ENCODE data around the gene ALDH16A1. TPM values are rescaled to one million over a fixed set of nuclear protein-coding genes. Genes with fewer than 3 reads are reported as not detected.
"Not testable (repeated sequence)": the region's sequence is repeated elsewhere in the genome, so short reads cannot be mapped to it uniquely, and the experiment has no call there.

Gene ALDH16A1
- total RNA-seq, 4 donors from 2014 or later = 33.9 to 70.5 (median 63.5) TPM

GRCh38 chr19:49453757-49454240 lies 774 bp downstream of the ALDH16A1 start:
- H3K4me1 ChIP-seq = peaks cover 0 to 71% (median 18%) of the 10 kb centered on the region in 4 donors
- WGBS, 2 donors = 40 to 48% methylated on average over 10 of the region's 10 CpGs

GRCh38 chr19:49455773-49456172 lies 2.7 kb downstream of the ALDH16A1 start:
- WGBS, 2 donors = 39 to 49% methylated on average over 5 of the region's 5 CpGs
- Histone ChIP-seq H3K27me3 (no peaks in the 10 kb centered on the region), H3K9me3 (no peaks in the 10 kb centered on the region), H3K4me3 (no peak overlapping the region), H3K27ac (peak overlapping the region in 3 of 4 donors; percentile 42 to 84 (median 58)), H3K36me3 (peaks cover 0 to 16% (median 9%) of the 10 kb centered on the region in 3 donors), H3K4me1 (peaks cover 0 to 62% (median 15%) of the 10 kb centered on the region in 4 donors)
- no peak for DNase-seq (ENCODE audit: low spot score in 2 of 2)
- TF ChIP-seq CTCF (IDR thresholded peaks at IDR 0.05) (no peak), POLR2A (IDR thresholded peaks at IDR 0.05) (no peak), EP300 (IDR thresholded peaks at IDR 0.05) (no peak)

More at GRCh38 chr19:49453757-49454240, 774 bp downstream of the ALDH16A1 start:
- Histone ChIP-seq H3K4me3 (peak overlapping the region; percentile 56 to 92 (median 68)), H3K27ac (peak overlapping the region; percentile 90 to 99 (median 94)), H3K36me3 (peaks cover 0 to 15% (median 5%) of the 10 kb centered on the region in 3 donors), H3K27me3 (no peaks in the 10 kb centered on the region), H3K9me3 (no peaks in the 10 kb centered on the region)
- no peak for DNase-seq (ENCODE audit: low spot score in 2 of 2)
- TF ChIP-seq POLR2A (IDR thresholded peaks at IDR 0.05) = no peak
- TF ChIP-seq EP300 (IDR thresholded peaks at IDR 0.05) = no peak
- no peak for TF ChIP-seq CTCF (IDR thresholded peaks at IDR 0.05)

GRCh38 chr19:49456326-49456725 lies 3.3 kb downstream of the ALDH16A1 start:
- H3K27ac ChIP-seq = peak overlapping the region in 3 of 4 donors; percentile 42 to 84 (median 58)
- 66 to 72% methylated on average over 5 of the region's 5 CpGs for WGBS, 2 donors
- TF ChIP-seq EP300 (IDR thresholded peaks at IDR 0.05) (no peak), CTCF (IDR thresholded peaks at IDR 0.05) (no peak), POLR2A (IDR thresholded peaks at IDR 0.05) (no peak)

GRCh38 chr19:49458567-49458903 lies 5.5 kb downstream of the ALDH16A1 start:
- 64 to 77% methylated on average over 5 of the region's 5 CpGs for WGBS, 2 donors
- TF ChIP-seq POLR2A (IDR thresholded peaks at IDR 0.05) (no peak), CTCF (IDR thresholded peaks at IDR 0.05) (no peak), EP300 (IDR thresholded peaks at IDR 0.05) (no peak)

More at GRCh38 chr19:49456326-49456725, 3.3 kb downstream of the ALDH16A1 start:
- no peaks in the 10 kb centered on the region for H3K9me3 ChIP-seq
- no peak for DNase-seq (ENCODE audit: low spot score in 2 of 2)
- peaks cover 0 to 58% (median 14%) of the 10 kb centered on the region in 4 donors for H3K4me1 ChIP-seq
- H3K4me3 ChIP-seq = no peak overlapping the region
- H3K27me3 ChIP-seq = no peaks in the 10 kb centered on the region
- peaks cover 0 to 18% (median 9%) of the 10 kb centered on the region in 3 donors for H3K36me3 ChIP-seq

GRCh38 chr19:49459388-49459787 lies 6.4 kb downstream of the ALDH16A1 start:
- peaks cover 0 to 41% (median 8%) of the 10 kb centered on the region in 4 donors for H3K4me1 ChIP-seq
- no peaks in the 10 kb centered on the region for H3K9me3 ChIP-seq
- 80 to 89% methylated on average over 12 of the region's 12 CpGs for WGBS, 2 donors
- H3K27me3 ChIP-seq = no peaks in the 10 kb centered on the region
- no peak overlapping the region for H3K27ac ChIP-seq
- H3K4me3 ChIP-seq = no peak overlapping the region
- H3K36me3 ChIP-seq = peaks cover 0 to 40% (median 9%) of the 10 kb centered on the region in 3 donors
- no peak for TF ChIP-seq POLR2A (IDR thresholded peaks at IDR 0.05)
- TF ChIP-seq CTCF (IDR thresholded peaks at IDR 0.05) = no peak
- no peak for TF ChIP-seq EP300 (IDR thresholded peaks at IDR 0.05)
- no peak for DNase-seq (ENCODE audit: low spot score in 2 of 2)

More at GRCh38 chr19:49458567-49458903, 5.5 kb downstream of the ALDH16A1 start:
- Histone ChIP-seq H3K27ac (peak overlapping the region in 3 of 4 donors; percentile 52 to 84 (median 73)), H3K27me3 (no peaks in the 10 kb centered on the region), H3K36me3 (peaks cover 0 to 32% (median 9%) of the 10 kb centered on the region in 3 donors), H3K9me3 (no peaks in the 10 kb centered on the region), H3K4me3 (no peak overlapping the region), H3K4me1 (peaks cover 0 to 49% (median 14%) of the 10 kb centered on the region in 4 donors)
- no peak for DNase-seq (ENCODE audit: low spot score in 2 of 2)

- H3K27ac ChIP-seq; H3K9me3 ChIP-seq; DNase-seq (ENCODE audit: low spot score in 2 of 2); H3K4me3 ChIP-seq; H3K27me3 ChIP-seq: not testable (repeated sequence)
- Histone ChIP-seq H3K4me1 (peaks cover 0 to 25% (median 5%) of the 10 kb centered on the region in 4 donors), H3K36me3 (peaks cover 0 to 58% (median 9%) of the 10 kb centered on the region in 3 donors)
- WGBS, 2 donors = no CpG with 5 or more reads among the region's 1 CpG
These were observed 8.1 kb downstream of the ALDH16A1 start for GRCh38 chr19:49461130-49461529.
